Vagina (tissue), 2 donors: ENCODE data around the gene GOLGA6L2. TPM values are rescaled to one million over a fixed set of nuclear protein-coding genes. Genes with fewer than 3 reads are reported as not detected.
"Not testable (repeated sequence)": the region's sequence is repeated elsewhere in the genome, so short reads cannot be mapped to it uniquely, and the experiment has no call there.

Source experiments
- DNase-seq, 2 donors: peaks; one replicate each; pipeline ENCODE4 v3.0.0-alpha.2; 2017; ENCODE audit errors: extremely low spot score in 2 of 2
- H3K27ac ChIP-seq: fragments of 200-600 bp; sonication (generic); one replicate; pipeline ENCODE4 v1.5.1; 2019
- H3K27me3 ChIP-seq: fragments of 200-600 bp; sonication (generic); one replicate; pipeline ENCODE4 v1.5.1; 2019
- H3K36me3 ChIP-seq, 2 donors: fragments of 200-600 bp; sonication (generic); one replicate each; pipeline ENCODE4 v1.5.1; 2017 to 2019
- H3K4me1 ChIP-seq: fragments of 200-600 bp; sonication (generic); one replicate; pipeline ENCODE4 v1.5.1; 2019
- H3K4me3 ChIP-seq, 2 donors: fragments of 200-600 bp; sonication (generic); 1 replicate in 1 of 2; 2 replicates in 1 of 2; pipeline ENCODE4 v1.5.1; 2016 to 2019
- H3K9me3 ChIP-seq: fragments of 200-600 bp; sonication (generic); one replicate; pipeline ENCODE4 v1.5.1; 2019
- CTCF ChIP-seq, 3 experiments: fragments of 450-650 bp in 2 of 3; fragments of 200-600 bp in 1 of 3; sonication (generic) in 1 of 3; IDR thresholded peaks; one replicate each; pipeline ENCODE4 v1.5.1; 2017 to 2019; ENCODE audit warnings: antibody characterized with exemption in 3 of 3, mild to moderate bottlenecking in 2 of 3, moderate library complexity in 2 of 3
- POLR2A ChIP-seq, 2 donors: fragments of 450-650 bp; IDR thresholded peaks; one replicate each; pipeline ENCODE4 v1.6.1; 2017; ENCODE audit warnings: antibody characterized with exemption in 2 of 2, mild to moderate bottlenecking in 2 of 2, moderate library complexity in 2 of 2
- POLR2AphosphoS5 ChIP-seq, 2 donors: sonication (generic); formaldehyde crosslinking; IDR thresholded peaks; one replicate each; pipeline ENCODE4 v1.9.0; 2017; ENCODE audit warnings: antibody characterized with exemption in 2 of 2, mild to moderate bottlenecking in 2 of 2, low read depth in 1 of 2; ENCODE audit not compliant: insufficient read depth in 1 of 2
- intact Hi-C: fragments of 100-400 bp; cut with DNase I; formaldehyde crosslinking; loops from one replicate; pipeline ENCODE4 v1.15.1; 2023
- total RNA-seq: library from RNA; depleted of rRNA; stranded (reverse); fragments of >200 nt; gene quantifications from one replicate; pipeline ENCODE4 v1.2.3, GENCODE V29; 2016

Gene GOLGA6L2
- total RNA-seq, 1 donor from 2014 or later, result not detected

- no peak overlapping the region for H3K4me3 ChIP-seq
- TF ChIP-seq CTCF (IDR thresholded peaks at IDR 0.05), result no peak
- no peak for TF ChIP-seq POLR2A (IDR thresholded peaks at IDR 0.05)
- TF ChIP-seq POLR2AphosphoS5 (IDR thresholded peaks at IDR 0.05; ENCODE audit: insufficient read depth in 1 of 2, low read depth in 1 of 2), result no peak
- no peaks in the 10 kb centered on the region for H3K36me3 ChIP-seq
- no peak for DNase-seq
- H3K27me3 ChIP-seq, result no peaks in the 10 kb centered on the region
- H3K27ac ChIP-seq, result no peak overlapping the region
- H3K9me3 ChIP-seq, result no peaks in the 10 kb centered on the region
- intact Hi-C loops, result no loop called here
- no peaks in the 10 kb centered on the region for H3K4me1 ChIP-seq
Measured at GRCh38 chr15:23438816-23439466, 8.1 kb downstream of the GOLGA6L2 start.

- Histone ChIP-seq H3K9me3 (no peaks in the 10 kb centered on the region), H3K36me3 (no peaks in the 10 kb centered on the region), H3K27ac (no peak overlapping the region), H3K27me3 (no peaks in the 10 kb centered on the region), H3K4me1 (no peaks in the 10 kb centered on the region), H3K4me3 (no peak overlapping the region)
- intact Hi-C loops, result no loop called here
- no peak for DNase-seq
- TF ChIP-seq POLR2AphosphoS5 (IDR thresholded peaks at IDR 0.05; ENCODE audit: insufficient read depth in 1 of 2, low read depth in 1 of 2), result no peak
- no peak for TF ChIP-seq CTCF (IDR thresholded peaks at IDR 0.05)
- no peak for TF ChIP-seq POLR2A (IDR thresholded peaks at IDR 0.05)
Measured at GRCh38 chr15:23437673-23438072, 9.4 kb downstream of the GOLGA6L2 start.

GRCh38 chr15:23437146-23437545 is 9.9 kb downstream of the GOLGA6L2 start:
- Histone ChIP-seq H3K27ac (no peak overlapping the region), H3K27me3 (no peaks in the 10 kb centered on the region), H3K4me1 (no peaks in the 10 kb centered on the region), H3K36me3 (no peaks in the 10 kb centered on the region), H3K9me3 (no peaks in the 10 kb centered on the region), H3K4me3 (no peak overlapping the region)
- no peak for TF ChIP-seq POLR2AphosphoS5 (IDR thresholded peaks at IDR 0.05; ENCODE audit: insufficient read depth in 1 of 2, low read depth in 1 of 2)
- no peak for DNase-seq
- intact Hi-C loops, result no loop called here

- no peak for DNase-seq
- Histone ChIP-seq H3K4me3 (no peak overlapping the region), H3K4me1 (no peaks in the 10 kb centered on the region), H3K9me3 (no peaks in the 10 kb centered on the region), H3K27me3 (no peaks in the 10 kb centered on the region), H3K36me3 (no peaks in the 10 kb centered on the region), H3K27ac (no peak overlapping the region)
- intact Hi-C loops, result no loop called here
- TF ChIP-seq POLR2AphosphoS5 (IDR thresholded peaks at IDR 0.05; ENCODE audit: insufficient read depth in 1 of 2, low read depth in 1 of 2) (no peak), POLR2A (IDR thresholded peaks at IDR 0.05) (no peak), CTCF (IDR thresholded peaks at IDR 0.05) (no peak)
Measured at GRCh38 chr15:23436421-23436820, 10.6 kb downstream of the GOLGA6L2 start.

- H3K27ac ChIP-seq, H3K4me3 ChIP-seq, H3K36me3 ChIP-seq, intact Hi-C loops, H3K27me3 ChIP-seq, H3K4me1 ChIP-seq, H3K9me3 ChIP-seq: not testable (repeated sequence)
- peak in 1 of 2 donors; percentile 40 for DNase-seq
Measured at GRCh38 chr15:23434699-23435098, 12.3 kb downstream of the GOLGA6L2 start.

- H3K9me3 ChIP-seq, H3K36me3 ChIP-seq, H3K4me1 ChIP-seq, intact Hi-C loops, DNase-seq, H3K4me3 ChIP-seq, H3K27me3 ChIP-seq, H3K27ac ChIP-seq: not testable (repeated sequence)
Measured at GRCh38 chr15:23425327-23425726, 21.7 kb downstream of the GOLGA6L2 start.
